NT2/D1 (cell line): ENCODE measurements around the gene CSAG1.
"Not testable (repeated sequence)": the region's sequence is repeated elsewhere in the genome, so short reads cannot be mapped to it uniquely, and the experiment has no call there.

ENCODE experiments used
- DNase-seq: peaks from one replicate; pipeline ENCODE4 v3.0.0-alpha.2; 2011; ENCODE audit warnings: low read depth, low spot score
- H3K27me3 ChIP-seq: 2 replicates; pipeline ENCODE4 v1.6.0; 2011; ENCODE audit warnings: mild to moderate bottlenecking; ENCODE audit not compliant: insufficient read length, insufficient read depth
- H3K36me3 ChIP-seq: 2 replicates; pipeline ENCODE4 v1.6.1; 2011; ENCODE audit warnings: mild to moderate bottlenecking, low read length, mixed read lengths; ENCODE audit not compliant: insufficient read depth, insufficient read length
- H3K4me1 ChIP-seq: 2 replicates; pipeline ENCODE4 v1.5.1; 2011; ENCODE audit not compliant: insufficient read depth, insufficient read length
- H3K4me3 ChIP-seq: 2 replicates; pipeline ENCODE4 v1.5.1; 2011; ENCODE audit warnings: low read depth; ENCODE audit not compliant: insufficient read length
- H3K9ac ChIP-seq: 2 replicates; pipeline ENCODE4 v1.6.0; 2011; ENCODE audit warnings: low read depth; ENCODE audit not compliant: insufficient read length
- H3K9me3 ChIP-seq: 2 replicates; pipeline ENCODE4 v1.5.1; 2011; ENCODE audit warnings: mild to moderate bottlenecking, low read length; ENCODE audit not compliant: insufficient read depth

The CSAG1 gene

GRCh38 chrX:152700390-152700789 is 33.1 kb downstream of the CSAG1 start:
- H3K36me3 ChIP-seq, H3K27me3 ChIP-seq, H3K9ac ChIP-seq, H3K4me3 ChIP-seq, H3K9me3 ChIP-seq, DNase-seq, H3K4me1 ChIP-seq: not testable (repeated sequence)

- not testable (repeated sequence) for DNase-seq, H3K9me3 ChIP-seq, H3K27me3 ChIP-seq, H3K36me3 ChIP-seq, H3K4me1 ChIP-seq, H3K9ac ChIP-seq, H3K4me3 ChIP-seq
Measured at GRCh38 chrX:152697952-152698931, 35.3 kb downstream of the CSAG1 start, which contains the start of gene MAGEA3. TSS of gene MAGEA3 (plus strand) at chrX:152698794. CDS start at chrX:152700833, 2,039 bp downstream.

- not testable (repeated sequence) for DNase-seq, H3K36me3 ChIP-seq, H3K27me3 ChIP-seq, H3K4me1 ChIP-seq, H3K4me3 ChIP-seq, H3K9ac ChIP-seq, H3K9me3 ChIP-seq
Measured at GRCh38 chrX:152681012-152681411, 52.5 kb downstream of the CSAG1 start.
